ENCODE data around the gene TOR1AIP2.

DNA sequence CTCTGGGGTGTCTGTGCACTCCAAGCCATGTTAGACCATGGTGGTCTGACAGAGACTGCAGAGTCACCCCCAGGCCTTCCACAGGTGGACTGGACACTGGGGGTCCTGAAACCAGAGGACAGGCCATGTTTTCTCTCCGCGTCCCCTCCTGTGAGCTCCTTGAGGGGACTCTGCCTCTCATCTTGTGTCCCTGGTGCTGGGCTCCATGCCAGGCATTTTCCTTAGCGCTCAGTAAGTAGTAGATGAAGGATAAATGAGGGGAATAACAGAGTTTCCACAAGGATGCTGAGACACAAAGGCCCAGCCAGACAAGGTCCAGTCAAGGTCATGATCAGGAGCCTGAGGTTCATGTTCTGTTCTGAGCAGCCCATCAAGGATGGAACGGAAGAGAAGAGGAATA is 77.1 kb downstream of the TOR1AIP2 start:
- TF ChIP-seq, protein P1, sequence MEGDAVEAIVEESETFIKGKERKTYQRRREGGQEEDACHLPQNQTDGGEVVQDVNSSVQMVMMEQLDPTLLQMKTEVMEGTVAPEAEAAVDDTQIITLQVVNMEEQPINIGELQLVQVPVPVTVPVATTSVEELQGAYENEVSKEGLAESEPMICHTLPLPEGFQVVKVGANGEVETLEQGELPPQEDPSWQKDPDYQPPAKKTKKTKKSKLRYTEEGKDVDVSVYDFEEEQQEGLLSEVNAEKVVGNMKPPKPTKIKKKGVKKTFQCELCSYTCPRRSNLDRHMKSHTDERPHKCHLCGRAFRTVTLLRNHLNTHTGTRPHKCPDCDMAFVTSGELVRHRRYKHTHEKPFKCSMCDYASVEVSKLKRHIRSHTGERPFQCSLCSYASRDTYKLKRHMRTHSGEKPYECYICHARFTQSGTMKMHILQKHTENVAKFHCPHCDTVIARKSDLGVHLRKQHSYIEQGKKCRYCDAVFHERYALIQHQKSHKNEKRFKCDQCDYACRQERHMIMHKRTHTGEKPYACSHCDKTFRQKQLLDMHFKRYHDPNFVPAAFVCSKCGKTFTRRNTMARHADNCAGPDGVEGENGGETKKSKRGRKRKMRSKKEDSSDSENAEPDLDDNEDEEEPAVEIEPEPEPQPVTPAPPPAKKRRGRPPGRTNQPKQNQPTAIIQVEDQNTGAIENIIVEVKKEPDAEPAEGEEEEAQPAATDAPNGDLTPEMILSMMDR (IDR thresholded peaks at IDR 0.05) = no peak
- no peak for TF ChIP-seq POLR2A (IDR thresholded peaks at IDR 0.05)
